Activated CD4-positive, alpha-beta memory T cell treated with anti-CD3 and anti-CD28 coated beads for 36 hours (primary cell): ENCODE data around the gene DOK3. TPM values are rescaled to one million over a fixed set of nuclear protein-coding genes. Genes with fewer than 3 reads are reported as not detected.
"Not testable (repeated sequence)": the region's sequence is repeated elsewhere in the genome, so short reads cannot be mapped to it uniquely, and the experiment has no call there.

Experiments used
- CTCF ChIA-PET: fragments of 350-600 bp; sonication (Branson Sonifier 250); formaldehyde crosslinking; loops from one replicate; lab custom pipeline; 2021; ENCODE audit warnings: antibody characterized with exemption, inconsistent platforms; lab: Charles Lee
- POLR2A ChIA-PET: fragments of 350-600 bp; sonication (Branson Sonifier 250); formaldehyde crosslinking; loops from one replicate; lab custom pipeline; 2021; ENCODE audit warnings: antibody characterized with exemption; lab: Charles Lee
- DNase-seq: peaks from one replicate; pipeline ENCODE4 v3.0.0-alpha.2; 2020
- H3K27ac Mint-ChIP-seq: one replicate; pipeline ENCODE4 v1.8.0; 2021; ENCODE audit warnings: mixed read lengths
- H3K27me3 Mint-ChIP-seq: one replicate; pipeline ENCODE4 v1.8.0; 2021; ENCODE audit warnings: mixed read lengths
- H3K36me3 Mint-ChIP-seq: one replicate; pipeline ENCODE4 v1.8.0; 2021; ENCODE audit warnings: mixed read lengths
- H3K4me1 Mint-ChIP-seq: one replicate; pipeline ENCODE4 v1.8.0; 2021; ENCODE audit warnings: low read depth, mixed read lengths
- H3K4me3 Mint-ChIP-seq: one replicate; pipeline ENCODE4 v1.8.0; 2021; ENCODE audit warnings: mild to moderate bottlenecking, mixed read lengths
- H3K9me3 Mint-ChIP-seq: one replicate; pipeline ENCODE4 v1.8.0; 2021; ENCODE audit warnings: mixed read lengths
- intact Hi-C: fragments of 100-400 bp; cut with micrococcal nuclease; formaldehyde crosslinking; loops from one replicate; pipeline ENCODE4 v1.15.1; 2023
- total RNA-seq, 2 experiments: library from RNA; stranded (reverse); gene quantifications; one replicate each; pipeline ENCODE4 v1.2.3, GENCODE V29; 2021

DOK3 gene
- total RNA-seq, 2 experiments from 2014 or later: 0.52 to 1.3 TPM

DNA sequence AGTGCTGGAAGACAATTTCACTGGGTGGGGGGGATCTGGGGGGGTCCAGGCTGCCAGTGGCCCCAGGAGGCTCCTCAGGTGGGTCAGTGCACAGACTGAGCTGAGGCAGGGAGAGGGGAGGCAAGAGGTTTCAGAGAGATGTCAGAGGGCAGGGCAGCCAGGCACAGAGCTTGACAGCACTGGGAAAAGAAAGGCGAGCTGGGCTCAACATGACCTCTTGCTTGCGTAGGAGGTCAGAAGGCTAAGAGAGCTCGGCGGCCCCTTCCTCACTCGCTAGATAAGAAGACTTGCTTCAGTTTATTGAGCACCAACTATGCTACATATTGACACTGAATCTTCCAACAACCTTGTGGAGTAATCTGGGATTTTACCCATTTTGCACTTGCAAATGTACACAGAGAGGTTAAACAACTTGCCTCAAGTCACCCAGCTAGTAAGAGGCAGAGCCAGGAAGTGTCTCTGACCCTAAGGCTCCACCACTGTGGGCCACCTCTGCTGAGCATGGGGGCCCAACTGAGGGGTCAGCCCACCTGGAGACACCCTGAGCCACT is 15.8 kb downstream of the DOK3 start:
- intact Hi-C loops: no loop called here
- no peak for DNase-seq
- Mint-ChIP-seq H3K27ac (peak overlapping the region; percentile 79), H3K4me1 (peaks cover 24% of the 10 kb centered on the region), H3K27me3 (peaks cover 7% of the 10 kb centered on the region), H3K4me3 (no peak overlapping the region), H3K36me3 (peaks cover 9% of the 10 kb centered on the region), H3K9me3 (no peaks in the 10 kb centered on the region)
- ChIA-PET CTCF (interaction anchor here (0.6 to 3.8 kb wide), 7 partner anchors 23 to 184 kb away, joined by 3 to 26 read pairs (median 8); partner anchors contain the start of gene DDX41), POLR2A (interaction anchor here (1.1 kb wide), 1 partner anchor 39 kb away, joined by 3 read pairs; no protein-coding TSS in a partner anchor)

DNA sequence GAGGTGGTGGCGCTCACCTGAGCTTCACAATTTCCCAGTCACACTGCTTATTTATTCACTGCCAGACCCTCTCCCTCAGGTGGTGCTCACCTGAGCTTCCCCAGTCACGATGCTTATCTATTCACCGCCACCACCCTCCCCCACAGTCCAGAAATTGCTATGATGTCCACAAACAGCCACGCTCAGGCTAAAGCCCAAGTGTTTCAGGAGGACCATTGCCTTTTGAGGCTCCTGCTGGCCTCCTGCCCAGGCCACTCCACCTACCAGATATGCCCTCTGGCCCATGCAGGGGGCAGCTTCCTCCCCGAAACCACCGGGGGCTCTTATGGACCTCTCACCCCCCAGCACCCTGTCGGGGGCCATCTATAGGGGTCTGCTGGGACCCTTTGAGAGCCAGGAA is 16.8 kb downstream of the DOK3 start:
- Mint-ChIP-seq H3K4me3 (no peak overlapping the region), H3K27me3 (no peaks in the 10 kb centered on the region)
- POLR2A ChIA-PET: no interaction called here

DNA sequence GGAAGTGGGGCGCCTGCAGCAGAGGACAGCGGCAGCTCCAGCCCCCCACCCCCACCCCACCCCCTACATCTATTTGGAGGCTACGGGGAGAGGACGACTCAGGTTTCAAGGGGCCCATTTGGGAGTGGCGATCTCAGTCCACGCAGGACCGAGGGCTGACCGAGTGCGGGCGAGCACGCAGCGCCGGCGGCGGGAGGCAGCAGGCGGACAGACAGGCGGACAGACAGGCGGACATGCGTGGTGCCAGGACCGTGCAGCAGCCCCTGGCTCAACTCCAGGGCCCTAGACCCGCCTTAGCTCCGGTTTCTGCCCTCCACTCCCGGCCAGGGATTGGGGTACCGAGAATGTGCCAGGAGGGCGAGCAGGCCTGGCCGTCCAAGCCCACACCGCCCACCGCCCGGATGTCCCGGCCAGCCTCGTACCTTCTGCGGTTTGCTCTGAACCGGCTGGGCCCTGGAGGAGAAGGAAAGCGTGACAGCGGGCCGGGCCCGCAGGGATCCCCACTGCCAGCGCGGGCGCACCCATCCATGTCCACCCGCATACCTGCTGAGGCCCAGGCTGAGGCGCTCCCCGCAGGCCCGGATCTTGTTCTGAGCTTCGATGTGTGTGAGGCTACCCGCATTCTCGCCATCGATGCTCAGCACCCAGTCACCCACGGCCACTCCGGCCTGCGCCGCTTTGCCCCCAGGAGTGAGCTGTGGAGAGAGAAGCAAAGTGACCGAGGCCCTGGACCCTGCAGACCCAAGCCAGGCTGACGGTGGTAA is 17.5 kb downstream of the DOK3 start:
- POLR2A ChIA-PET: no interaction called here

More for the DNA sequence above, 16.8 kb downstream of the DOK3 start:
- Mint-ChIP-seq H3K4me1 (peaks cover 17% of the 10 kb centered on the region), H3K36me3 (peaks cover 12% of the 10 kb centered on the region), H3K9me3 (no peaks in the 10 kb centered on the region), H3K27ac (no peak overlapping the region)
- no peak for DNase-seq
- CTCF ChIA-PET: interaction anchor here (0.6 to 3.8 kb wide), 9 partner anchors 10 to 1284 kb away, joined by 3 to 26 read pairs (median 3); partner anchors contain the start of gene DDX41
- intact Hi-C loops: no loop called here

DNA sequence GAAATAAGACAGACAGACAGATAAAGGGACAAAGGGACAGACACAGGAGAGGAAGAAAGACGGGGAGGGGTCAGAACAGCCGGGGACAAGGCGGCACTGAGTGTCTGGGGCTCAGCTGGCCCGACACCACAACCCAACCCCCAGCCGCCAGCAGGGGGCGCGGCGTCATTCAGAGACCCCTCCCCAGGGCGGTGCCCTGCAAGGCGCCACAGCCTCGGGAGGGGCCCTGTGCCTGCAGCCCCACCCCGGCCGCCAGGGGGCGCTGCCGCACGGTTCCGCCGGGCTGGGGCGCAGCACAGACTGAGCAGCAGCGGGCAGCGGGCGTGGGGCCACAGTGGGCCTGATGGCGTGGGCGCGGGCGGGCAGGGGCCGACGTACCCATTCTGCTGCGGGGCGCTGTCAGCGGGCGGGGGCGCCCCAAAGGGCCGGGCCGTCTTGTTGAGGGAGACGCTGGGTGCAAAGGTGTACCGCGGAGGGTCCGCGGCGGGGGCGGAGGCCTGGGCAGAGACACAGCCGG is 18.1 kb downstream of the DOK3 start:
- H3K36me3 Mint-ChIP-seq: peaks cover 15% of the 10 kb centered on the region
- peaks cover 15% of the 10 kb centered on the region for H3K4me1 Mint-ChIP-seq
- intact Hi-C loops: no loop called here
- H3K4me3 Mint-ChIP-seq: no peak overlapping the region
- POLR2A ChIA-PET: no interaction called here
- no peaks in the 10 kb centered on the region for H3K9me3 Mint-ChIP-seq
- no peak overlapping the region for H3K27ac Mint-ChIP-seq
- DNase-seq: peak; percentile 46
- CTCF ChIA-PET: interaction anchor here (1.0 kb wide), 1 partner anchor 9 kb away, joined by 5 read pairs; no protein-coding TSS in a partner anchor
- no peaks in the 10 kb centered on the region for H3K27me3 Mint-ChIP-seq

More for the DNA sequence above, 17.5 kb downstream of the DOK3 start:
- CTCF ChIA-PET: interaction anchor here (0.6 to 3.8 kb wide), 8 partner anchors 9 to 1284 kb away, joined by 3 to 26 read pairs (median 3); partner anchors contain the start of gene DDX41
- intact Hi-C loops: no loop called here
- no peak overlapping the region for H3K4me3 Mint-ChIP-seq
- no peak for DNase-seq
- H3K4me1 Mint-ChIP-seq: peaks cover 15% of the 10 kb centered on the region
- H3K9me3 Mint-ChIP-seq: no peaks in the 10 kb centered on the region
- no peaks in the 10 kb centered on the region for H3K27me3 Mint-ChIP-seq
- peaks cover 14% of the 10 kb centered on the region for H3K36me3 Mint-ChIP-seq
- no peak overlapping the region for H3K27ac Mint-ChIP-seq

DNA sequence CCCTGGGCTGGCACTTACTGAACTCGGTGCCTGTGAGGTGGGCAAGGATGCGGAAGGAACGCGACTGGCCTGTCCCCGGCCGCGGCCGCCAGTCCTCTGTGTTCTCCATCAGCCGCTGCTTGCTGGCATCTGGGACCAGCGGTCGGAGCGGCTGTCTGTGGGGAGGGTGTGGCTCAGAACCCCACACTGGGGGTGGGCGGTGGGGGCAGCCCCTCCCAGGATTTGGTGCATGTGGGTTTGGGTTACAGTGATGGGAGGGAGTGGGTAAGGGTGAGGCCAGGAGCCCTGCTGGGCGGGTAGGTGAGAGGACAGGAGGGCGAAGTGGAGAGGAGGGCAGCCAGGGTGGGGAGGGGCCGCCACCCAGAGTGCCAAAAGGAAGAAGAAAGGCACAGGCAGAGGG is 18.6 kb downstream of the DOK3 start:
- Mint-ChIP-seq H3K36me3 (peaks cover 15% of the 10 kb centered on the region), H3K27me3 (no peaks in the 10 kb centered on the region), H3K4me3 (no peak overlapping the region), H3K9me3 (no peaks in the 10 kb centered on the region), H3K4me1 (peaks cover 15% of the 10 kb centered on the region), H3K27ac (no peak overlapping the region)
- intact Hi-C loops: no loop called here
- no peak for DNase-seq
- POLR2A ChIA-PET: no interaction called here
- CTCF ChIA-PET: no interaction called here

DNA sequence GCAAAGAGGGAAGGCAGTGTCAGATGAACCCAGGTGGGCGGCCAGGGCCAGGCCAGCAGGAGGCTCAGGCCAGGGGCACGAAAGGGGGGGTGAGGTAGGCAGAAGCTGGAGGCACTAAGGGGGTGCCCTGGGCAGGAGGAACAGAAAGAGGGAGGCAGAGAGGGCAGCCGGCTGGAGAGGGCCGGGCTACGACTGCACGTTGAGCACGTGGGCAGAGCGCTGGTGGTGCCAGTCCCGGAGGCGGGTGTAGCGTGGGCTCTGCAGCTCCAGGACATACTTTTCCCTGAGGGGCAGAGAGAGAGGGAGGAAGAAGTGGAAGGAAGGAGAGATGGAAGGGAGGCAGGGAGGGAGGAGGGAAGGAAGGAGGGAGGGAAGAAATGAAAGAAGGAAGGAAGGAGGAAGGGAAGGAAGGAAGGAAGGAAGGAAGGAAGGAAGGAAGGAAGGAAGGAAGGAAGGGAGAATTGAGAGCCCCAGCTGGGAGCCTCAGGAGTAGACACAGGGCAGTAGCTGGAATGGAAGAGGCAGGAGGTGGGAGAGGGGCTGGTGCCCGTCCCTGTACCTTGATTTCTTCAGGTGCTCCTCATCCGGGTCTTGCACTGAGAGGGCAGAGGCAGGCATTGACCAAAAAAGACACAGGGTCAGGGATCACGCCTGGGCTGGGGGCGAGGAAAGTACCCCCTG is 19.2 kb downstream of the DOK3 start:
- Mint-ChIP-seq H3K9me3 (no peaks in the 10 kb centered on the region), H3K27ac (no peak overlapping the region), H3K27me3 (no peaks in the 10 kb centered on the region), H3K36me3 (peaks cover 15% of the 10 kb centered on the region), H3K4me3 (no peak overlapping the region), H3K4me1 (peaks cover 15% of the 10 kb centered on the region)
- intact Hi-C loops: no loop called here
- CTCF ChIA-PET: no interaction called here
- POLR2A ChIA-PET: no interaction called here
- DNase-seq: no peak

DNA sequence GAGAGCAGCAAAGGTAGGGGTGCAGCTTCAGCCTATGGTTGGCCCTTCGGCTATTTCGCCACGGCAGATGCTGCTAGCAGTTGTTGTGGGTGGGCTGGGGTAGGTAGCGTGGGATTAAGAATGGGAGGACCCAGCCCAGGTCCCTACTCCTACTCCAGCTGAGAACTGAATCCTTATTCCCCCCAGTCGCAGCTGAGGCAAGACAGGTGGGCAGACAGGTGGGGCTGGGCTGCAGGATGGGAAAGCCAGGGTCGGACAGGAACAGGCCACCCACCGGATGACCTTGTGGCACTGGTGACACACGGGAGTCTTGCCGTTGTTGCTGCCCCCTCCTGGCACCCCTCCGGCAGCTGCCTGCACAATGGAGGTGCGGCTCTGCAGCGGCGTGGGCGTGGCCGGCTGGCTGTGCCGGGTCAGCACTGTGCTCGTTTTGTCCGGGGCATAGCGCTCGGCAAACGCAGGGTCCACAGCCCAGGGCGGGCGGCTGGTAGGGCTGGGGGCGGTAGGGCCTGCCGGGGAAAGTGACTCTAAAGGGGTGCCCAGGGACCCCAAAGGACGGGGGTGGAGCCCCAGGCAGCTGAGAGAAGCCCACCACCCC is 20.4 kb downstream of the DOK3 start:
- H3K4me3 Mint-ChIP-seq: no peak overlapping the region
- intact Hi-C loops: no loop called here
- no peaks in the 10 kb centered on the region for H3K27me3 Mint-ChIP-seq
- no peaks in the 10 kb centered on the region for H3K9me3 Mint-ChIP-seq
- H3K4me1 Mint-ChIP-seq: peaks cover 6% of the 10 kb centered on the region
- ChIA-PET CTCF (no interaction called here), POLR2A (no interaction called here)
- H3K27ac Mint-ChIP-seq: no peak overlapping the region
- no peak for DNase-seq
- H3K36me3 Mint-ChIP-seq: peaks cover 15% of the 10 kb centered on the region

DNA sequence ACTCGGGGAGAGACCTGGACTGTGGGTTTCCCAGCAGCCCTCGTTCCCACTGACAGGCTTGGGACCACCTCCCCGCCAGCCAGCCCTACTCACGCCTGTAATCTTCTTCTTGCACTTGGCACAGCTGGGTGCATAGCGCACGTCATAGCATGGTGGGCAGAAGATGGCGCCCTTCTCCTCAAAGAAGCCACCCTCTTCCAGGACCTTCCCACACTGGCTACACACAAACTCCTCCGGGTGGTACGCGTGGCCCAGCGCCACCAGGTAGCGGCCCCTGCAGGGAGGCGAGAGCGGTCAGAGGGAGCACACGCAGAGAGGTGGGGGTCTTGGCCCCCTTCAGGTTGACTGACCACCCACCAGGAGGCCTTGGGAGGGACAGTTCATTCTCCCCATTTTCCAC is 21.7 kb downstream of the DOK3 start:
- H3K4me1 Mint-ChIP-seq: no peaks in the 10 kb centered on the region
- intact Hi-C loops: no loop called here

DNA sequence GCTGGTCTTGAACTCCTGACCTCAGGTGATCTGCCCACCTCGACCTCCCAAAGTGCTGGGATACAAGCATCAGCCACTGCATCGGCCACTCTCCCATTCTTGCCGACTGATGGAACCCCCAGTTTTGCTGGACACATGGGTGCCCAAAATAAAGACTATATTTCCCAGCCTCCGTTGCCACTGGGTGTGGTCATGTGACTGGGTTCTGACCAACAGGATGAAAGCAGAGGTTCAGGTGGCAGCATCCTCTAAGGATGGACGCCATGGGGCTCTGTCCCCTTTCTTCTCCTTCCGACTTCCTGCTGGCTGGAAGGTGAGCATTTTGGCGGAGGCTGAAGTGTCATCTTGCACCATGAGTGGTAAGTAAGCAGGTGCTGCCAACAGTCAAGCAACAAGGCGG is 22.5 kb downstream of the DOK3 start:
- Mint-ChIP-seq H3K9me3 (no peaks in the 10 kb centered on the region), H3K27me3 (no peaks in the 10 kb centered on the region)
- POLR2A ChIA-PET: no interaction called here

More for the DNA sequence above, 21.7 kb downstream of the DOK3 start:
- DNase-seq: no peak
- no peak overlapping the region for H3K27ac Mint-ChIP-seq
- no peaks in the 10 kb centered on the region for H3K9me3 Mint-ChIP-seq
- no peak overlapping the region for H3K4me3 Mint-ChIP-seq
- ChIA-PET CTCF (interaction anchor here (0.7 to 1.9 kb wide), 2 partner anchors 13 to 55 kb away, joined by 3 to 6 read pairs; no protein-coding TSS in a partner anchor), POLR2A (no interaction called here)
- H3K27me3 Mint-ChIP-seq: no peaks in the 10 kb centered on the region
- H3K36me3 Mint-ChIP-seq: peaks cover 15% of the 10 kb centered on the region

DNA sequence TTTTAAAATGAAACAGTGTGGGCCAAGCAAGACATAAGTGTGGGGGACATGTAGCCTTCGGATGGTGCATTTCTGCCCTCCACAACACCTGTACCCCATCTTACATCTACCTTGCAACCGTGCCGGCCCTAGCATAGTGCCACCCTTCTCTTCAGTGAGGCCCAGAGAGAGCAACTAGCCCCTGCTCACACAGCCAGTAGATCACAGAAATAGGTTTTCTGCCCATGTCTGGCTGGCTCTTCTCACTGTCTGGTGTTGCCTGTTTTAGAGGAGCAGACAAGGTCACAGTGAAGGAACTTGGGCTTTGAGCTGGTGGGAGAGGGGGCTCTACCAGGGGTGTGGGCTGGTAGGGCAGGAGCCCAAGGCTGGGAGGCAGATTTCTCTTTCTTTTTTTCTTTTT is 23.4 kb downstream of the DOK3 start:
- H3K4me1 Mint-ChIP-seq: no peaks in the 10 kb centered on the region
- no peaks in the 10 kb centered on the region for H3K27me3 Mint-ChIP-seq
- DNase-seq: no peak
- POLR2A ChIA-PET: no interaction called here
- CTCF ChIA-PET: interaction anchor here (1.9 kb wide), 1 partner anchor 15 kb away, joined by 6 read pairs; no protein-coding TSS in a partner anchor
- H3K4me3 Mint-ChIP-seq: no peak overlapping the region
- intact Hi-C loops: no loop called here
- no peaks in the 10 kb centered on the region for H3K9me3 Mint-ChIP-seq
- H3K27ac Mint-ChIP-seq: no peak overlapping the region
- peaks cover 14% of the 10 kb centered on the region for H3K36me3 Mint-ChIP-seq

More for the DNA sequence above, 22.5 kb downstream of the DOK3 start:
- intact Hi-C loops: no loop called here
- CTCF ChIA-PET: interaction anchor here (1.9 kb wide), 1 partner anchor 14 kb away, joined by 6 read pairs; no protein-coding TSS in a partner anchor
- no peaks in the 10 kb centered on the region for H3K4me1 Mint-ChIP-seq
- DNase-seq: no peak
- H3K36me3 Mint-ChIP-seq: peaks cover 15% of the 10 kb centered on the region
- H3K4me3 Mint-ChIP-seq: no peak overlapping the region
- H3K27ac Mint-ChIP-seq: no peak overlapping the region

DNA sequence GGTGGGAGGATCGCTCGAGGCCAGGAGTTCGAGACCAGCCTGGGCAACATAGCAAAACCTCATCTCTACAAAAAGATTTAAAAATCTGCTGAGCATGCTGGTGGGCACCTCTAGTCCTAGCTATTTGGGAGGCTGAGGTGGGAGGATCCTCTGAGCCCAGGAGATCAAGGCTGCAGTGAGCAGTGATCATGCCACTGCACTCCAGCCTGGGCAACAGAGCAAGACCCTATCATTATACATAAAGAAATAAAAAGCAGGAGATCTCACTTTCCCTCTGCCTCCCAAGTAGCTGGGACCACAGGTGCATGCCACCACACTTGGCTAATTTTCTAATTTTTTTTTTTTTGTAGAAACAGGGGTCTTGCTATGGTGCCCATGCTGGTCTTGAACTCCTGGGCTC is 23.9 kb downstream of the DOK3 start:
- H3K27ac Mint-ChIP-seq, H3K4me1 Mint-ChIP-seq, H3K9me3 Mint-ChIP-seq, DNase-seq, POLR2A ChIA-PET, intact Hi-C loops, H3K4me3 Mint-ChIP-seq, H3K27me3 Mint-ChIP-seq: not testable (repeated sequence)
- CTCF ChIA-PET: interaction anchor here (1.1 kb wide), 1 partner anchor 15 kb away, joined by 5 read pairs; no protein-coding TSS in a partner anchor
- peaks cover 12% of the 10 kb centered on the region for H3K36me3 Mint-ChIP-seq
